NCI-H1436 treated with DMSO at 0.1 percent for 48 hours (cell line): ENCODE results near the gene YKT6.

Source experiments
- DNase-seq: peaks from one replicate; lab custom pipeline; 2025; lab: John Stamatoyannopoulos, UW

Gene YKT6

DNA sequence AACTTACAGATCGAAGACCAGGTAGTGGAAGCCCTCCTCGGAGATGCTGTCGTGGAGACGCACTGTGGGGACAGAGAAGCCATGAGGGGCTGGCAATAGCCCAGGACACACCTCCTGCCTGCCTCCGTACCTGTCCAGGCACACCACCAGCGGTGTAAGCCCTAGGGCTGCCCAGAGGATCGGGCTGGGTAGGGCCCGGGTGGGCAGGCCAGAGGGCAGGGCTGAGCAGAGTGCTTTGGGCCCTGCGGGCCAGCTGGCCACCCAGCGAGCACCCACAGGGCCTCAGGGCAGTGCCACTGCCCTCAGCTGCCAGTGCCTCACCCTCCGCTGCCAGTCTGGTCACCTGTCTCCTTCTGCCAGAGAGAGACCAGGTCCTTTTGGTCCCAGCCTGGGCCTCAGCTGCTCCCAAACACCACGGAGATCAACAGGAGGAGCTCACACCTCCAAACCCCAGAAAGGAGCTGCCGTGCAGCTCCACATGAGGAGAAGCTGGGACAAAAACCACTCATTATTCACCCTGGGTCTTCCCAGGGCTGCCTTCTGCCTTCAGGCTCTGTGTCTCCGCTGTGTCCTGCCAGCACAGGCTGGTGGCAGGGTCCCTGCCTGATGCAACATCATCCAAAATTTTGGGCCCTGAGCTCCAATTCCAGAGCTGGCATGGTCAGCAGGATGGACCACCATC is 58.2 kb downstream of the YKT6 start:
- no peak for DNase-seq

DNA sequence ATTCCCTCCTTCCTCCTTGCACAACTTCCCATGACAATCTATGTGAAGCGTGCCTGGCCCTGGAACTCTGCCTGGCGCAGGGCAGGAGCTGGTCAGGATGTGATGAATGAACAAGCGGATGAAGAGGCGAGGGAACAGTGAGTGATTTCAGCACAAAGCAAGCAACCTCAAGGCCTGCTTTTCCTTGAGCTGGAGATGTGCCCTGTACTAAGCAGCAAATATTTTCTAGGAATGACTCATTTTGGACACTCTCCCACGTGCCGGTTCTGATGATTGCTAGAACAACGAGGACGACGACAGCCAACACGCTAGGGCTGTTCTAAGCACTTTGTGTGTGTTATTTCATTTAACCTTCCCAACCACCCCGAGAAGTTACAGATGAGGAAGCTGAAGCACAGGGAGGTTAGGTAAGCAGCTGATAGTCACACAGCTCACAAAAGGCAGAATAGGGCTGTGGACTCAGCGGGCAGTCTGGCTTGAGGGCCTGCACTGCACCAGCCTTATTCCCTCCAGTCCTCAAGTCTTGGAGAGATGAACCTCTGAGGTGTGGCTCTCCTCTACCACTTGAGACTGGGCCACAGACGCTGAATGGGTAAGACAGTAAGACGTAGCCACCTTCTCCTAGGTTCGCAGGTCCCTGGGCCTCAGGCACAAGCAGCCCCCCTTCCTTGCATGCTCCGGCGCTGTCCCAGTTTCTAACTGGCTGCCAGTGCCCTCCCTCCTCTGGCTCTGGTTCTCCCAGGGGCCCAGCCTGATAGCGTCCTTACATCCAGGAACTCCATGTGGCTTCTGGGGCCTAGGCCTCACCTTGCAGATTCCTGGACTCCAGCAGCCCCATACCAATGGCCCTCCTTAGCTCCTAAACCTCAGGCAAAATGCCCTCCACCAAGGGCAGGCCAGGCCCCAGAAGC is 59.0 kb downstream of the YKT6 start:
- no peak for DNase-seq

DNA sequence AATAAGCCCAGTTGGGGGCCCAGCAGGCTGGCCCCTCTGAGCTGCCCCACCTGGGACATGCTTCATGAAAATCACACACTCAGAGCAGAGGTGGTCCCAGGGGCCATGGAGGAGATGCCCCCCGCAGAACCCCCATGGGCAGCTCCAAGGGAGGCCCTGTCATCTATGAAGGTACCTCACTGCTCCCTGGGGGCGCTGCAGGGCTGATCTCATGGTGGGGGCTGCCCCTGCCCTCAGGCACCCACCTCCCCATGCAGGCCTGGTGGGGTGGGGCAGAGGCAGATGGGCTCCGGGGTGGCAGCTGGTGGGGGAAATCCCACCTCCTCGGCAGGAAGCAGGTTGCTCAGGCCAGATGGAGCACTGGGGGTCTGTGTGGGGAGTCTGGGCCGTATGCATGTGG is 60.5 kb downstream of the YKT6 start:
- no peak for DNase-seq

DNA sequence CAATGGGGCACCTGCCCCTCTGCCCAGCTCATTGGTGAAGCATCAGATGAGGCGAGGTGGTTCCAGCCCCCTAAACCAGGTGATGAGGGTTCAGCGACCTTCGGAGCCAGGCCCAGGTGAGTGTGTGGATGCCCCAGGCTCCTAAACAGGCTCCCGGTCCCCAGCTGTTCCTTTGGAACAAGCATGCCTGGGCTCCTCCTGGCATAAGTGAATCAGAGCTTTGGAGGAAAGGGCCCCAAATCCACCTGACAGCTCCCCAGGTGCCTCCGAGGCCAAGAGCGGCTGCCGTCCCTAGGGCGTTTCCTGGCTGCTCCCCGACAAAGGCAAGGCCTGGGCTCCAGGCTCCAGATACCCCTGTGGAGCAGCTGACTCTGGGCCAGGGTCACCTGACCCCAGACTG is 61.3 kb downstream of the YKT6 start:
- no peak for DNase-seq

DNA sequence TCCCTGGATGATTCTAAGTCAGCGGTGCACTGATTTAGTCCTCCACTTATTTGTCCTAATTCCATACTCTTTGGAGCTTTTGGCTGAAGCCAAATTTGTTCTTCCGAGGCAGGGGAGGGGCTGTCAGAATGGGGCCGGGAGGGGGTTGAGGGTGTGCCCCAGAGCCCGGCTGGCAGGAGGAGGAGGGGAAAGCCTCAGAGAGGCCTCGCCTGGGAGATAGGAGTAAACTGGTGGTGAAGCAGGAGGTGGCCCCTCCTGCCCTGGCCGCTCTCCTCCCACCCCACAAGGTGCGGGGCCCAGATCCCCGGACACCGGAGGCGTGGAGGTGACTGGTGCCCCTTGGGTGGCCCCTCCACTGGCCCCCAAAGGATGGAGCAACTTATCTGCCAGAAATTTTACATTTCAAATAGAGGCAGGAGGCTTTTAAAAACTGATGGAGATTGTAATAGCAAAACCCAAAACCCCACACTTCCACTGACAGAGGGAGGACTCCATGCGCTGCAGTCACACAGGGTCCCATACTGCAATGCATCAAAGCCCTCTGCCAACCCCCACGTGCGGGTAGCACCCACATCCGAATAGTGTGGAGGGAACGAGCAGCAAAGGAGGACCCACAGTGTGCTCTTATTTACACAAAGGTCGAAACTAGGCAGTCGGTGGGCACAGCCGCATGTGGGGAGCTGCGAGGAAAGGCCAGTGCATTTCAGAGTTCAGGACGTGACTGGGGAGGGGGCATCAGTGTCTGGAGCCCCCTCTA is 62.7 kb downstream of the YKT6 start:
- no peak for DNase-seq
